Panc1 (cell line): Measurements from ENCODE around the gene GALNT11.

Experiments used
- CTCF ChIP-seq: fragments of 450-650 bp; IDR thresholded peaks from 2 replicates; pipeline ENCODE4 v1.5.1; 2017; ENCODE audit warnings: mild to moderate bottlenecking
- POLR2AphosphoS5 ChIP-seq: IDR thresholded peaks from 2 replicates; pipeline ENCODE4 v1.6.1; 2012; ENCODE audit warnings: mild to moderate bottlenecking, low read depth, low read length, moderate library complexity
- REST ChIP-seq, 2 experiments: IDR thresholded peaks; 2 replicates each; pipeline ENCODE4 v1.6.1; 2011 to 2012; ENCODE audit warnings: low read depth in 2 of 2, control low read depth in 1 of 2, low read length in 1 of 2, mild to moderate bottlenecking in 1 of 2, moderate library complexity in 1 of 2; ENCODE audit not compliant: insufficient read depth in 1 of 2
- SIN3A ChIP-seq: IDR thresholded peaks from 2 replicates; pipeline ENCODE4 v1.6.1; 2012; ENCODE audit warnings: low read depth, mild to moderate bottlenecking, low read length, moderate library complexity, borderline replicate concordance; ENCODE audit not compliant: insufficient read depth

DNA sequence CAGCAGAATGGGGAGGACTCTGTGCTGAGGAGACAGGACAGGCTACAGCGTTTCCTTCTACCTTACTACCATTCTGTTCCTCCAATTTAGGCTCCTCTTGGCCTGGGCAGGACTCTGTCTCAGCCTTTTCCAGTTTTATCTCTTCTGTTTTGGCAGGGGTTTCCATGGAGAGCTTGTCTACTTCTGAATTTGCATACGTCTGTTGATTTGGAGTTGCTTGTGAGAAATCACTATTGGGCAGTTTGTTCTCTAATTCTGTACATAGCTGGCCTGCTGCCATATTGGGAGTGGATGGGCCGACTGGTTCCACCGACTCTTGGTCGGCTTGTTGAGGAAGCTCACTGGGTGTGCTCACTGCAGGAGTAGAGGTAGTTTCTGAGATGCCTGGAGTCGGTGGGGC is 136.8 kb downstream of the GALNT11 start:
- no peak for TF ChIP-seq CTCF
- TF ChIP-seq REST (IDR thresholded peaks at IDR 0.05; ENCODE audit: insufficient read depth in 1 of 2, low read depth in 2 of 2, low read length in 1 of 2): no peak
- no peak for TF ChIP-seq POLR2AphosphoS5
- no peak for TF ChIP-seq SIN3A
